GM12878 (cell line): ENCODE measurements around the gene PKD1L1. TPM values are rescaled to one million over a fixed set of nuclear protein-coding genes. Genes with fewer than 3 reads are reported as not detected.

Experiments
- ATAC-seq: fragments of 200-7000 bp; cut with Tn5 transposase; 3 replicates; pipeline ENCODE4 v1.9.1; 2020; ENCODE audit warnings: mild to moderate bottlenecking, moderate library complexity
- BruUV-seq: library from RNA; stranded (reverse); fragments of 400-500 nt; replicated peaks from 2 replicates; lab custom pipeline; 2021; lab: Mats Ljungman, UMichigan
- CTCF ChIA-PET: fragments of 300-600 bp; sonication (Branson Sonifier 250); formaldehyde crosslinking; extraction: SDS; loops from one replicate; lab custom pipeline; 2021; ENCODE audit warnings: inconsistent platforms; lab: Yijun Ruan, JAX
- POLR2A ChIA-PET: fragments of 350-600 bp; formaldehyde crosslinking; extraction: SDS; loops from one replicate; lab custom pipeline; 2021; ENCODE audit warnings: inconsistent platforms; lab: Charles Lee
- RAD21 ChIA-PET: fragments of 300-600 bp; sonication (Branson Sonifier 250); formaldehyde crosslinking; loops from one replicate; lab custom pipeline; 2023; ENCODE audit warnings: antibody characterized with exemption; ENCODE audit not compliant: unreplicated experiment; lab: Charles Lee
- SMC1A ChIA-PET: fragments of 300-600 bp; sonication (Branson Sonifier 250); formaldehyde crosslinking; loops from one replicate; lab custom pipeline; 2023; ENCODE audit not compliant: unreplicated experiment, uncharacterized antibody; lab: Charles Lee
- DNase-seq: peaks from one replicate; pipeline ENCODE4 v3.0.0-alpha.2; 2011; ENCODE audit warnings: low read depth, low spot score
- FAIRE-seq: peaks from 3 replicates; lab custom pipeline; 2011; peaks lifted over from hg19 to GRCh38; lab: Jason Lieb, UNC
- H2AFZ ChIP-seq: 2 replicates; pipeline ENCODE4 v1.6.0; 2011; ENCODE audit warnings: low read depth, low read length, control low read depth; ENCODE audit not compliant: control insufficient read depth
- H3K27ac ChIP-seq: 2 replicates; pipeline ENCODE4 v1.5.1; 2011; ENCODE audit warnings: control low read depth; ENCODE audit not compliant: control insufficient read depth, insufficient read depth
- H3K27me3 ChIP-seq, 2 experiments: replicated peaks in 1 of 2; 2 replicates each; pipeline versions ENCODE4 v1.6.0 to v1.6.1; 2011; ENCODE audit warnings: low read length in 1 of 2; ENCODE audit not compliant: control insufficient read depth in 2 of 2, insufficient read depth in 2 of 2
- H3K36me3 ChIP-seq, 2 experiments: 2 replicates each; pipeline ENCODE4 v1.5.1; 2011; ENCODE audit warnings: low read length in 1 of 2; ENCODE audit not compliant: control insufficient read depth in 2 of 2, insufficient read depth in 2 of 2
- H3K4me1 ChIP-seq: 2 replicates; pipeline ENCODE4 v1.6.1; 2011; ENCODE audit warnings: mild to moderate bottlenecking, low read length, moderate library complexity, mixed read lengths; ENCODE audit not compliant: control insufficient read depth, insufficient read depth
- H3K4me2 ChIP-seq: 2 replicates; pipeline ENCODE4 v1.6.0; 2011; ENCODE audit warnings: control low read depth; ENCODE audit not compliant: control insufficient read depth, insufficient read depth
- H3K4me3 ChIP-seq: fragments of 200-600 bp; sonication (generic); 2 replicates; pipeline ENCODE4 v1.5.1; 2016
- H3K79me2 ChIP-seq: 2 replicates; pipeline ENCODE4 v1.6.0; 2011; ENCODE audit warnings: low read length; ENCODE audit not compliant: control insufficient read depth, insufficient read depth
- H3K9ac ChIP-seq: 2 replicates; pipeline ENCODE4 v1.8.0; 2011; ENCODE audit warnings: low read length, control low read depth, mixed read lengths; ENCODE audit not compliant: control insufficient read depth, insufficient read depth
- H3K9me3 ChIP-seq: replicated peaks from 3 replicates; pipeline ENCODE4 v1.5.1; 2011; ENCODE audit warnings: mild to moderate bottlenecking, low read length; ENCODE audit not compliant: control insufficient read depth, insufficient read depth
- H4K20me1 ChIP-seq: 2 replicates; pipeline ENCODE4 v1.6.0; 2011; ENCODE audit not compliant: control insufficient read depth, insufficient read depth
- BRCA1 ChIP-seq: IDR thresholded peaks from 2 replicates; pipeline ENCODE4 v1.6.1; 2011; ENCODE audit warnings: low read depth, low read length, improper control_type of control experiment
- CHD2 ChIP-seq: IDR thresholded peaks from 2 replicates; pipeline ENCODE4 v1.6.1; 2011; ENCODE audit warnings: low read depth, low read length, improper control_type of control experiment, borderline replicate concordance
- EGR1 ChIP-seq, 2 experiments: IDR thresholded peaks; 1 replicate in 1 of 2; 2 replicates in 1 of 2; pipeline ENCODE4 v1.6.1; 2011 to 2012; ENCODE audit warnings: low read depth in 2 of 2, low read length in 2 of 2, borderline replicate concordance in 1 of 2, mild to moderate bottlenecking in 1 of 2, moderate library complexity in 1 of 2
- GATAD2B ChIP-seq: fragments of 450-650 bp; conservative IDR thresholded peaks from 2 replicates; pipeline ENCODE4 v1.6.1; 2017; ENCODE audit warnings: low read depth, mild to moderate bottlenecking, moderate library complexity
- HDGF ChIP-seq: fragments of 450-650 bp; IDR thresholded peaks from 2 replicates; pipeline ENCODE4 v1.6.1; 2016; ENCODE audit warnings: antibody characterized with exemption
- MTA3 ChIP-seq: IDR thresholded peaks from 2 replicates; pipeline ENCODE4 v1.6.1; 2012; ENCODE audit warnings: low read length, inconsistent platforms, borderline replicate concordance
- NFIC ChIP-seq: IDR thresholded peaks from 2 replicates; pipeline ENCODE4 v1.6.1; 2012; ENCODE audit warnings: low read depth, mild to moderate bottlenecking, inconsistent platforms, low read length, moderate library complexity
- RB1 ChIP-seq: fragments of 450-650 bp; formaldehyde crosslinking; IDR thresholded peaks from 2 replicates; pipeline ENCODE4 v1.6.1; 2017; ENCODE audit warnings: mild to moderate bottlenecking, borderline replicate concordance
- SIN3A ChIP-seq: IDR thresholded peaks from 2 replicates; pipeline ENCODE4 v1.6.1; 2012; ENCODE audit warnings: low read depth, low read length, improper control_type of control experiment
- SREBF1 ChIP-seq: IDR thresholded peaks from 2 replicates; pipeline ENCODE4 v1.6.1; 2012; ENCODE audit warnings: mild to moderate bottlenecking, low read length
- SUZ12 ChIP-seq: fragments of 200-600 bp; sonication (generic); IDR thresholded peaks from one replicate; pipeline ENCODE4 v1.6.1; 2018; ENCODE audit warnings: antibody characterized with exemption, mild to moderate bottlenecking; ENCODE audit not compliant: unreplicated experiment
- ZBED1 ChIP-seq: IDR thresholded peaks from 2 replicates; pipeline ENCODE4 v1.6.1; 2016; ENCODE audit warnings: borderline replicate concordance
- ZBTB11 ChIP-seq: fragments of 450-650 bp; formaldehyde crosslinking; IDR thresholded peaks from 2 replicates; pipeline ENCODE4 v1.5.0; 2022; ENCODE audit warnings: mild to moderate bottlenecking, missing genetic modification characterization
- WGBS: methylation state at CpG from one replicate; pipeline ENCODE4 v1.1.6; 2016; ENCODE audit warnings: low lambda C conversion rate; ENCODE audit not compliant: insufficient replicate concordance, insufficient coverage; ENCODE audit errors: missing lambda C conversion rate; 5-methylcytosine and 5-hydroxymethylcytosine counted together
- in situ Hi-C: fragments of 300-500 bp; cut with MboI; formaldehyde crosslinking; loops from 9 replicates; pipeline ENCODE4 v1.14.3; 2018; ENCODE audit warnings: mixed read lengths
- intact Hi-C: fragments of 100-400 bp; cut with micrococcal nuclease; formaldehyde crosslinking; loops from one replicate; pipeline ENCODE4 v1.14.2; 2022; ENCODE audit not compliant: unreplicated experiment
- polyA plus RNA-seq, 11 experiments: library from polyadenylated mRNA; depleted of rRNA in 4 of 11; unstranded in 6 of 11; stranded (reverse) in 5 of 11; fragments of >200 nt; fragmentation: Nextera tagmentation in 4 of 11; fragmentation: Illumina TruSeq in 1 of 11; extraction: Ambion mirVana in 4 of 11; extraction: Trizol in 1 of 11; gene quantifications; 1 replicate in 1 of 11; 2 replicates in 10 of 11; pipeline versions ENCODE4 v1.2.1 to v1.2.3, GENCODE V29; 2011 to 2016; ENCODE audit warnings: inconsistent platforms in 2 of 11, missing spikeins in 2 of 11, low read depth in 1 of 11
- total RNA-seq, 4 experiments: library from RNA; depleted of rRNA in 3 of 4; stranded (reverse); fragments of >200 nt in 3 of 4; fragmentation: Illumina TruSeq in 1 of 4; extraction: Trizol in 1 of 4; gene quantifications; 2 replicates each; pipeline versions ENCODE4 v1.2.1 to v1.2.3, GENCODE V29; 2013 to 2021
- TF ChIP-seq, protein P1 (sequence below): fragments of 450-650 bp; formaldehyde crosslinking; IDR thresholded peaks from 2 replicates; pipeline ENCODE4 v1.4.0; 2020; ENCODE audit warnings: mild to moderate bottlenecking, moderate library complexity
- TF ChIP-seq, protein P2 (sequence below): fragments of 450-650 bp; IDR thresholded peaks from 2 replicates; pipeline ENCODE4 v1.6.1; 2017; ENCODE audit warnings: low read depth, mild to moderate bottlenecking, moderate library complexity
- TF ChIP-seq, protein P3 (sequence below): IDR thresholded peaks from 2 replicates; pipeline ENCODE4 v1.6.1; 2012; ENCODE audit warnings: low read depth, low read length, improper control_type of control experiment

The PKD1L1 gene
- total and polyA plus RNA-seq, 10 of the 15 experiments (the other 5 are each of a cell fraction or from before 2014, with no cell fraction given): under 0.01 to 0.05 (median 0.02) TPM; not detected in 3

DNA sequence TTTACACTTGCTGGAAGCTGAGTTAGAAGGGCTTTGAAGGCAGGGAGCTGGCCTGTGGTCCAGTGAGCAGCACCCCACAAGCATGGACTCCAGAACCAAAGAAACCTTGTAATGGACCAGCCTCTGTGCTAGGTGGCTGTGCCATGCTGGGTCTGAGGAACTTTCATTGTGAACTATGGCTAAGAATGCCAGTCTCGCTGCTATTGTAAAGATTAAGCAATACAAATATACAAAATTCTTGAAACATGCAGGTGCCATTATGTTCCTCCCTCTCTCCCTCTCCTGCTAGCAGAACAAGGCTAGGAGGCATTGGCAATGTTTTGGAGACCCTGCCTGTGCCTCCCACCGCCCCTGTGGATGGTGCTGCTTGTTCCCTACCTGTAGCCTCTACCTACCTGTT is 105.0 kb downstream of the PKD1L1 start:
- RAD21 ChIA-PET: no interaction called here
- no peak overlapping the region for H3K4me3 ChIP-seq
- H3K36me3 ChIP-seq: no peaks in the 10 kb centered on the region
- in situ Hi-C loops (no loop called here), intact Hi-C loops (no loop called here)
- H3K4me1 ChIP-seq: no peaks in the 10 kb centered on the region
- no TSS peak for BruUV-seq
- no peak overlapping the region for H3K27ac ChIP-seq
- no peak overlapping the region for H2AFZ ChIP-seq
- FAIRE-seq (no peak), DNase-seq (no peak), ATAC-seq (no peak)
- peaks cover 2 to 7% of the 10 kb centered on the region in 2 experiments; a peak in 3 of 4 replicates for H3K27me3 ChIP-seq
- H3K4me2 ChIP-seq: no peak overlapping the region
- H3K9me3 ChIP-seq: no peaks in the 10 kb centered on the region
- H3K9ac ChIP-seq: no peak overlapping the region
- WGBS: 13% methylated on average over 2 of the region's 2 CpGs
- POLR2A ChIA-PET: no interaction called here
- H4K20me1 ChIP-seq: no peaks in the 10 kb centered on the region
- H3K79me2 ChIP-seq: no peaks in the 10 kb centered on the region
- SMC1A ChIA-PET: no interaction called here
- CTCF ChIA-PET: no interaction called here
- TF ChIP-seq CHD2: no peak
- no peak for TF ChIP-seq GATAD2B
- no peak for TF ChIP-seq ZBTB11
- no peak for TF ChIP-seq SIN3A
- no peak for TF ChIP-seq MTA3
- TF ChIP-seq, protein P1, sequence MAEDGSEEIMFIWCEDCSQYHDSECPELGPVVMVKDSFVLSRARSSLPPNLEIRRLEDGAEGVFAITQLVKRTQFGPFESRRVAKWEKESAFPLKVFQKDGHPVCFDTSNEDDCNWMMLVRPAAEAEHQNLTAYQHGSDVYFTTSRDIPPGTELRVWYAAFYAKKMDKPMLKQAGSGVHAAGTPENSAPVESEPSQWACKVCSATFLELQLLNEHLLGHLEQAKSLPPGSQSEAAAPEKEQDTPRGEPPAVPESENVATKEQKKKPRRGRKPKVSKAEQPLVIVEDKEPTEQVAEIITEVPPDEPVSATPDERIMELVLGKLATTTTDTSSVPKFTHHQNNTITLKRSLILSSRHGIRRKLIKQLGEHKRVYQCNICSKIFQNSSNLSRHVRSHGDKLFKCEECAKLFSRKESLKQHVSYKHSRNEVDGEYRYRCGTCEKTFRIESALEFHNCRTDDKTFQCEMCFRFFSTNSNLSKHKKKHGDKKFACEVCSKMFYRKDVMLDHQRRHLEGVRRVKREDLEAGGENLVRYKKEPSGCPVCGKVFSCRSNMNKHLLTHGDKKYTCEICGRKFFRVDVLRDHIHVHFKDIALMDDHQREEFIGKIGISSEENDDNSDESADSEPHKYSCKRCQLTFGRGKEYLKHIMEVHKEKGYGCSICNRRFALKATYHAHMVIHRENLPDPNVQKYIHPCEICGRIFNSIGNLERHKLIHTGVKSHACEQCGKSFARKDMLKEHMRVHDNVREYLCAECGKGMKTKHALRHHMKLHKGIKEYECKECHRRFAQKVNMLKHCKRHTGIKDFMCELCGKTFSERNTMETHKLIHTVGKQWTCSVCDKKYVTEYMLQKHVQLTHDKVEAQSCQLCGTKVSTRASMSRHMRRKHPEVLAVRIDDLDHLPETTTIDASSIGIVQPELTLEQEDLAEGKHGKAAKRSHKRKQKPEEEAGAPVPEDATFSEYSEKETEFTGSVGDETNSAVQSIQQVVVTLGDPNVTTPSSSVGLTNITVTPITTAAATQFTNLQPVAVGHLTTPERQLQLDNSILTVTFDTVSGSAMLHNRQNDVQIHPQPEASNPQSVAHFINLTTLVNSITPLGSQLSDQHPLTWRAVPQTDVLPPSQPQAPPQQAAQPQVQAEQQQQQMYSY (CRISPR knock-in tag): no peak
- TF ChIP-seq EGR1 (IDR thresholded peaks at IDR 0.05; ENCODE audit: borderline replicate concordance in 1 of 2, low read depth in 2 of 2, low read length in 2 of 2): no peak
- TF ChIP-seq ZBED1: no peak
- no peak for TF ChIP-seq SREBF1
- TF ChIP-seq SUZ12: no peak
- no peak for TF ChIP-seq HDGF
- no peak for TF ChIP-seq RB1
- no peak for TF ChIP-seq BRCA1
- TF ChIP-seq NFIC: no peak
- TF ChIP-seq, protein P2, sequence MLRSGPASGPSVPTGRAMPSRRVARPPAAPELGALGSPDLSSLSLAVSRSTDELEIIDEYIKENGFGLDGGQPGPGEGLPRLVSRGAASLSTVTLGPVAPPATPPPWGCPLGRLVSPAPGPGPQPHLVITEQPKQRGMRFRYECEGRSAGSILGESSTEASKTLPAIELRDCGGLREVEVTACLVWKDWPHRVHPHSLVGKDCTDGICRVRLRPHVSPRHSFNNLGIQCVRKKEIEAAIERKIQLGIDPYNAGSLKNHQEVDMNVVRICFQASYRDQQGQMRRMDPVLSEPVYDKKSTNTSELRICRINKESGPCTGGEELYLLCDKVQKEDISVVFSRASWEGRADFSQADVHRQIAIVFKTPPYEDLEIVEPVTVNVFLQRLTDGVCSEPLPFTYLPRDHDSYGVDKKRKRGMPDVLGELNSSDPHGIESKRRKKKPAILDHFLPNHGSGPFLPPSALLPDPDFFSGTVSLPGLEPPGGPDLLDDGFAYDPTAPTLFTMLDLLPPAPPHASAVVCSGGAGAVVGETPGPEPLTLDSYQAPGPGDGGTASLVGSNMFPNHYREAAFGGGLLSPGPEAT: no peak
- TF ChIP-seq, protein P3, sequence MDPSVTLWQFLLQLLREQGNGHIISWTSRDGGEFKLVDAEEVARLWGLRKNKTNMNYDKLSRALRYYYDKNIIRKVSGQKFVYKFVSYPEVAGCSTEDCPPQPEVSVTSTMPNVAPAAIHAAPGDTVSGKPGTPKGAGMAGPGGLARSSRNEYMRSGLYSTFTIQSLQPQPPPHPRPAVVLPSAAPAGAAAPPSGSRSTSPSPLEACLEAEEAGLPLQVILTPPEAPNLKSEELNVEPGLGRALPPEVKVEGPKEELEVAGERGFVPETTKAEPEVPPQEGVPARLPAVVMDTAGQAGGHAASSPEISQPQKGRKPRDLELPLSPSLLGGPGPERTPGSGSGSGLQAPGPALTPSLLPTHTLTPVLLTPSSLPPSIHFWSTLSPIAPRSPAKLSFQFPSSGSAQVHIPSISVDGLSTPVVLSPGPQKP: no peak
